Measurements from ENCODE around the gene DENND11. TPM values are rescaled to one million over a fixed set of nuclear protein-coding genes. Genes with fewer than 3 reads are reported as not detected.

Gene DENND11
- polyA plus RNA-seq, 1 experiment = 4.9 TPM

DNA sequence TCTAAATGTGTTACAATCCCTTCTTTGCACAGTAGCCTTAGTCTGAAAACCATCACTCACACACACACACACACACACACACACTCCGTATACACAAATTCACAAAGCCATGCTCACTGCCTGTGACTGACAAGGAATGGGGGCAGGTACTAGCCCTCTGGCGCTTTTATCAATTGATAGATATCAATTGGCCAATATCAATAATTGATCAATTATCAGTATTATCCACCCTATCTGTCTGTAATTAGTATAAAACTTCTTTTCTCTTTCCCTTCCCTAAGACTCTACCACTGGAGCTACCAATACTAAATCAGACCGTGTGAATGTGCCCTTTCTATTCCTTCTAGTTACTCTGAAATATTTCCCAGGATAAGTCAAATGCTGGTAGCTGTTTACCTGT is 2.1 kb downstream of the DENND11 start:
- CTCF ChIA-PET = interaction anchor here (1.8 kb wide), 1 partner anchor 166 kb away, joined by 4 read pairs; no protein-coding TSS in a partner anchor
- no peaks in the 10 kb centered on the region for H3K9me3 ChIP-seq (ENCODE audit: control insufficient read depth, insufficient read depth, low read length)
- POLR2A ChIA-PET = no interaction called here
- peaks cover 5% of the 10 kb centered on the region for H3K27me3 ChIP-seq (ENCODE audit: control insufficient read depth, insufficient read depth, low read length)
- no peak overlapping the region for H3K4me3 ChIP-seq (ENCODE audit: low read depth, low read length)
- TF ChIP-seq, protein P1, sequence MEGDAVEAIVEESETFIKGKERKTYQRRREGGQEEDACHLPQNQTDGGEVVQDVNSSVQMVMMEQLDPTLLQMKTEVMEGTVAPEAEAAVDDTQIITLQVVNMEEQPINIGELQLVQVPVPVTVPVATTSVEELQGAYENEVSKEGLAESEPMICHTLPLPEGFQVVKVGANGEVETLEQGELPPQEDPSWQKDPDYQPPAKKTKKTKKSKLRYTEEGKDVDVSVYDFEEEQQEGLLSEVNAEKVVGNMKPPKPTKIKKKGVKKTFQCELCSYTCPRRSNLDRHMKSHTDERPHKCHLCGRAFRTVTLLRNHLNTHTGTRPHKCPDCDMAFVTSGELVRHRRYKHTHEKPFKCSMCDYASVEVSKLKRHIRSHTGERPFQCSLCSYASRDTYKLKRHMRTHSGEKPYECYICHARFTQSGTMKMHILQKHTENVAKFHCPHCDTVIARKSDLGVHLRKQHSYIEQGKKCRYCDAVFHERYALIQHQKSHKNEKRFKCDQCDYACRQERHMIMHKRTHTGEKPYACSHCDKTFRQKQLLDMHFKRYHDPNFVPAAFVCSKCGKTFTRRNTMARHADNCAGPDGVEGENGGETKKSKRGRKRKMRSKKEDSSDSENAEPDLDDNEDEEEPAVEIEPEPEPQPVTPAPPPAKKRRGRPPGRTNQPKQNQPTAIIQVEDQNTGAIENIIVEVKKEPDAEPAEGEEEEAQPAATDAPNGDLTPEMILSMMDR (IDR thresholded peaks at IDR 0.05; ENCODE audit: low read depth, low read length) = no peak
- DNase-seq (ENCODE audit: low read depth, low spot score) = no peak
- H3K27ac ChIP-seq (ENCODE audit: low read depth, low read length) = no peak overlapping the region

DNA sequence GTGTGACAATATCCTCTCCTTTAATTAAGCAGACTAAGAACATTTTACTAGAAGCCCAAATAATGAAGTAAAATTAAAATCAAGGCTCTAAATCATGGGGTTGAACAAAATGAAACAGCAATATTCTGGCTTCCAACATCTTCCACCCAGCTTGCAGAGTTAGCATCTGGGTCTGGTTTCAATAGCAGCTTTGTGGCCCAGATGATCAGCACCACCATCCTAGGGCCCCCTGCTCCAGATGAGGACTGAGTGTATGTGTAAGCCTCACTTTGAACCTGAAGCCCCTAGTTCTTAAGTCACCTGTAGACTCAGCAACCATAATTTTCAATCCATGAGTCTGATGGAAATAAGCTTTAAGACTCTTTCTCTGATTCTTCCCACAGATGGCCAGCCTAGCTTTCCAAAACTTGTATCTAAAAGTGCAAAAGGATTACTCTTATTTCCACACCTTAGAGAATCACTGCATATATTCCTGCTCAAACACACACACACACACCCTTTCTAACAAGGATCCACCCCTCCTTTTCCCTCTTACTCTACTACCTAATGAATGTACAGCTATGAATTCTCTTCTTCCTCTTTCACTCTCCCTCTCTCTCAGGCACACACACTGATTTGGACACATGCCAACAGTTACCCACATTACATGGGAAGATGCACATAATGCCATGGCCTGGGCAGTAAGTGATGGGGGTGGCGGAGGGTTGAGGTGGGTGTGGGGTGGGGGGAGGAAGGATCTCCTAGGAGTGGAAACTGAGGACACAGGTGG is 3.5 kb downstream of the DENND11 start:
- TF ChIP-seq, protein P1 (IDR thresholded peaks at IDR 0.05; ENCODE audit: low read depth, low read length) = no peak
- POLR2A ChIA-PET = interaction anchor here (1.0 kb wide), 1 partner anchor 40 kb away, joined by 4 read pairs; the partner anchor contains the start of gene SSBP1
- no peak overlapping the region for H3K27ac ChIP-seq (ENCODE audit: low read depth, low read length)
- no peaks in the 10 kb centered on the region for H3K9me3 ChIP-seq (ENCODE audit: control insufficient read depth, insufficient read depth, low read length)
- H3K27me3 ChIP-seq (ENCODE audit: control insufficient read depth, insufficient read depth, low read length) = peaks cover 3% of the 10 kb centered on the region
- DNase-seq (ENCODE audit: low read depth, low spot score) = no peak
- CTCF ChIA-PET = interaction anchor here (1.2 kb wide), 1 partner anchor 48 kb away, joined by 3 read pairs; no protein-coding TSS in a partner anchor
- H3K4me3 ChIP-seq (ENCODE audit: low read depth, low read length) = no peak overlapping the region

DNA sequence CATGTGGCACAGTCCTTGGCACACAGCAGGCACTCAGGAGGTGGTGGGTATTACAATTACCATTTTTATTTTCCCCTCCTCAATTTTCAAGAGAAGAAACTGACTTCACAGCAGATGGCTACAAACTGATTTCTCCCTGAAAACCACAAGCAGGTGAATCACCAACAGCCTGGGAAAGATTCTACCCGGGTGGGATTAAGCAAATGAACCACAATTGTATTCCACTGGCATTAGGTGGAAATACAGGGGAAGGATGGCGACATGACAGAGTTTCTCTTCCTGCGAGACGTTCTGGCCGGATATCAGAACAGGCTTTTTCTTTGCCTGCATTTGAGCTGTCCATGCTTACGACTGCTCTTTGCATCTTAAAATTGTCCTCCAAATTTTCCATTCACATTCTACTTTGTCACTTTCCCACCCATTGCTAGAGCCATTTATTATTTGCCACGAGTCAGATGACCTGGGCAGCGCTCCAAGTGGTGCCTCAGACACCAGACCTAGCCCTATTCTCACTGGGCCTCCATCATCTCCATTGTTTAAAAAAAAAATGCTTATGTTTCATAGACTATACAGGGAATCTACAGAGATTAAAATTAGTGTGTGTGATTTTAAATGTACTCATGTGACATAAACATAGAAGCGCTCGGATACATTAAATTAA is 4.6 kb downstream of the DENND11 start:
- TF ChIP-seq, protein P1 (IDR thresholded peaks at IDR 0.05; ENCODE audit: low read depth, low read length) = no peak
- POLR2A ChIA-PET = interaction anchor here (0.8 kb wide), 1 partner anchor 41 kb away, joined by 3 read pairs; the partner anchor contains the start of gene SSBP1
- Histone ChIP-seq H3K9me3 (ENCODE audit: control insufficient read depth, insufficient read depth, low read length) (no peaks in the 10 kb centered on the region), H3K27ac (ENCODE audit: low read depth, low read length) (no peak overlapping the region), H3K4me3 (ENCODE audit: low read depth, low read length) (no peak overlapping the region), H3K27me3 (ENCODE audit: control insufficient read depth, insufficient read depth, low read length) (no peaks in the 10 kb centered on the region)
- CTCF ChIA-PET = interaction anchor here (1.1 kb wide), 1 partner anchor 40 kb away, joined by 3 read pairs; the partner anchor contains the start of gene SSBP1
- peak; percentile 11 for DNase-seq (ENCODE audit: low read depth, low spot score)

DNA sequence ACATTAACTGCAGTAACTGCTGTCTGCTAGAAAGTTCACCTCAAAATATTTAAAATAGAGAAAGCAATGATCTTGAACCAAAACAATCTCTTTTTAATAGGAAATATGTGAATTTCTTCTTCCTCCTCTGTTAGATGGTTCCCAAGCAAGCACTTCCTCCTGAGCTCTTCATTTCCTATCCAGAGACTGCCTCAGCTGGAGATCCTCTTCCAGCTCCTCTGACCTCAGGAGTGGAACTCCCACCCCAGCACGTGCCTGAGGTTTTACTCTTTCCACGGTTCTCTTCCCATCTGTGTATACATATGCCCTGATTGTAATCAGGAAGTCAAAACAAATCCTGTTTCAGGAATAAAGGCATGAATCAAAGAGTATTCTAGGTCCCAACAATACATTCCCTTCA is 5.6 kb downstream of the DENND11 start:
- Histone ChIP-seq H3K9me3 (ENCODE audit: control insufficient read depth, insufficient read depth, low read length) (no peaks in the 10 kb centered on the region), H3K27me3 (ENCODE audit: control insufficient read depth, insufficient read depth, low read length) (no peaks in the 10 kb centered on the region), H3K4me3 (ENCODE audit: low read depth, low read length) (no peak overlapping the region), H3K27ac (ENCODE audit: low read depth, low read length) (no peak overlapping the region)
- no peak for DNase-seq (ENCODE audit: low read depth, low spot score)
- ChIA-PET CTCF (interaction anchor here (1.0 to 1.1 kb wide), 2 partner anchors 41 to 42 kb away, joined by 3 to 4 read pairs; partner anchors contain the start of gene SSBP1), POLR2A (interaction anchor here (0.8 kb wide), 1 partner anchor 42 kb away, joined by 3 read pairs; the partner anchor contains the start of gene SSBP1)
- TF ChIP-seq, protein P1 (IDR thresholded peaks at IDR 0.05; ENCODE audit: low read depth, low read length) = no peak

Measured in AG04450 (cell line).